ENCODE results near the gene OR9A2.

Gene OR9A2

GRCh38 chr7:143023047-143023446, 3.9 kb downstream of the OR9A2 start:
- in situ Hi-C loops (cut with MboI; ENCODE audit: low sequenced_read_pairs) = no loop called here

GRCh38 chr7:143018931-143019330, 8.0 kb downstream of the OR9A2 start:
- in situ Hi-C loops (cut with MboI; ENCODE audit: low sequenced_read_pairs) = no loop called here

- in situ Hi-C loops (cut with MboI; ENCODE audit: low sequenced_read_pairs) = no loop called here
Observed at GRCh38 chr7:143016996-143017395, 9.9 kb downstream of the OR9A2 start.

GRCh38 chr7:143015926-143016490, 10.9 kb downstream of the OR9A2 start:
- in situ Hi-C loops (cut with MboI; ENCODE audit: low sequenced_read_pairs) = no loop called here

- in situ Hi-C loops (cut with MboI; ENCODE audit: low sequenced_read_pairs) = no loop called here
Observed at GRCh38 chr7:143015084-143015483, 11.8 kb downstream of the OR9A2 start.

GRCh38 chr7:143013893-143014292, 13.0 kb downstream of the OR9A2 start:
- in situ Hi-C loops (cut with MboI; ENCODE audit: low sequenced_read_pairs) = loop anchor here (5.0 kb wide), 1 partner anchor 203 kb away; no protein-coding TSS in a partner anchor

- in situ Hi-C loops (cut with MboI; ENCODE audit: low sequenced_read_pairs) = loop anchor here (5.0 kb wide), 1 partner anchor 204 kb away; no protein-coding TSS in a partner anchor
Observed at GRCh38 chr7:143013473-143013872, 13.5 kb downstream of the OR9A2 start.

GRCh38 chr7:143012409-143012808, 14.5 kb downstream of the OR9A2 start:
- in situ Hi-C loops (cut with MboI; ENCODE audit: low sequenced_read_pairs) = loop anchor here (5.0 kb wide), 1 partner anchor 205 kb away; no protein-coding TSS in a partner anchor

GRCh38 chr7:143012001-143012400, 14.9 kb downstream of the OR9A2 start:
- in situ Hi-C loops (cut with MboI; ENCODE audit: low sequenced_read_pairs) = loop anchor here (5.0 kb wide), 1 partner anchor 205 kb away; no protein-coding TSS in a partner anchor

- in situ Hi-C loops (cut with MboI; ENCODE audit: low sequenced_read_pairs) = no loop called here
Observed at GRCh38 chr7:143008007-143008901, 18.7 kb downstream of the OR9A2 start.

- in situ Hi-C loops (cut with MboI; ENCODE audit: low sequenced_read_pairs) = no loop called here
Observed at GRCh38 chr7:143005632-143006260, 21.2 kb downstream of the OR9A2 start.

- in situ Hi-C loops (cut with MboI; ENCODE audit: low sequenced_read_pairs) = no loop called here
Observed at GRCh38 chr7:143003393-143004051, 23.4 kb downstream of the OR9A2 start.

- in situ Hi-C loops (cut with MboI; ENCODE audit: low sequenced_read_pairs) = no loop called here
Observed at GRCh38 chr7:143002898-143003297, 24.0 kb downstream of the OR9A2 start.

- in situ Hi-C loops (cut with MboI; ENCODE audit: low sequenced_read_pairs) = no loop called here
Observed at GRCh38 chr7:143002106-143002505, 24.8 kb downstream of the OR9A2 start.

- in situ Hi-C loops (cut with MboI; ENCODE audit: low sequenced_read_pairs) = no loop called here
Observed at GRCh38 chr7:143000648-143001047, 26.3 kb downstream of the OR9A2 start.

- in situ Hi-C loops (cut with MboI; ENCODE audit: low sequenced_read_pairs) = no loop called here
Observed at GRCh38 chr7:142999793-143000192, 27.1 kb downstream of the OR9A2 start.

GRCh38 chr7:142998966-142999365, 28.0 kb downstream of the OR9A2 start:
- in situ Hi-C loops (cut with MboI; ENCODE audit: low sequenced_read_pairs) = no loop called here

- in situ Hi-C loops (cut with MboI; ENCODE audit: low sequenced_read_pairs) = no loop called here
Observed at GRCh38 chr7:142997456-142997989, 29.4 kb downstream of the OR9A2 start.

- in situ Hi-C loops (cut with MboI; ENCODE audit: low sequenced_read_pairs) = no loop called here
Observed at GRCh38 chr7:142992427-142992826, 34.5 kb downstream of the OR9A2 start.

- in situ Hi-C loops (cut with MboI; ENCODE audit: low sequenced_read_pairs) = no loop called here
Observed at GRCh38 chr7:142984297-142984696, 42.6 kb downstream of the OR9A2 start.

- in situ Hi-C loops (cut with MboI; ENCODE audit: low sequenced_read_pairs) = no loop called here
Observed at GRCh38 chr7:142983825-142984224, 43.1 kb downstream of the OR9A2 start.
